AG09319 (cell line): ENCODE results near the gene FBN1.

Experiments
- DNase-seq: peaks from one replicate; pipeline ENCODE4 v3.0.0-alpha.2; 2010; ENCODE audit warnings: low read depth; ENCODE audit errors: extremely low read depth
- CTCF ChIP-seq: IDR thresholded peaks from 2 replicates; pipeline ENCODE4 v1.5.1; 2011; ENCODE audit warnings: low read depth, mild to moderate bottlenecking, inconsistent platforms, low read length, moderate library complexity

The FBN1 gene

GRCh38 chr15:48426941-48427340 is 218.6 kb downstream of the FBN1 start:
- DNase-seq = no peak
- TF ChIP-seq CTCF = no peak

GRCh38 chr15:48426044-48426443 is 219.5 kb downstream of the FBN1 start:
- no peak for TF ChIP-seq CTCF
- no peak for DNase-seq

- DNase-seq = no peak
- no peak for TF ChIP-seq CTCF
Measured at GRCh38 chr15:48425051-48425450, 220.5 kb downstream of the FBN1 start.

GRCh38 chr15:48423896-48424475 is 221.5 kb downstream of the FBN1 start:
- no peak for DNase-seq
- TF ChIP-seq CTCF = no peak

- TF ChIP-seq CTCF = no peak
- DNase-seq = no peak
Measured at GRCh38 chr15:48423342-48423741, 222.2 kb downstream of the FBN1 start.

- DNase-seq = peak; percentile 36
- no peak for TF ChIP-seq CTCF
Measured at GRCh38 chr15:48422401-48422800, 223.1 kb downstream of the FBN1 start.

- no peak for DNase-seq
- TF ChIP-seq CTCF = no peak
Measured at GRCh38 chr15:48421362-48421761, 224.1 kb downstream of the FBN1 start.
